A549 treated with AZD9567 at 1 μM for 4 hours (cell line): ENCODE results near the gene LRRC57. TPM values are rescaled to one million over a fixed set of nuclear protein-coding genes. Genes with fewer than 3 reads are reported as not detected.

Experiments
- total RNA-seq: library from RNA; stranded (reverse); fragments of 200-300 nt; extraction: Qiagen RNA extraction; gene quantifications from 5 replicates; pipeline ENCODE4 v1.2.3, GENCODE V29; 2022; ENCODE audit not compliant: insufficient read depth

LRRC57 gene
- total RNA-seq: 12.5 to 15.1 TPM (median 12.9 TPM) in 5 replicates

DNA sequence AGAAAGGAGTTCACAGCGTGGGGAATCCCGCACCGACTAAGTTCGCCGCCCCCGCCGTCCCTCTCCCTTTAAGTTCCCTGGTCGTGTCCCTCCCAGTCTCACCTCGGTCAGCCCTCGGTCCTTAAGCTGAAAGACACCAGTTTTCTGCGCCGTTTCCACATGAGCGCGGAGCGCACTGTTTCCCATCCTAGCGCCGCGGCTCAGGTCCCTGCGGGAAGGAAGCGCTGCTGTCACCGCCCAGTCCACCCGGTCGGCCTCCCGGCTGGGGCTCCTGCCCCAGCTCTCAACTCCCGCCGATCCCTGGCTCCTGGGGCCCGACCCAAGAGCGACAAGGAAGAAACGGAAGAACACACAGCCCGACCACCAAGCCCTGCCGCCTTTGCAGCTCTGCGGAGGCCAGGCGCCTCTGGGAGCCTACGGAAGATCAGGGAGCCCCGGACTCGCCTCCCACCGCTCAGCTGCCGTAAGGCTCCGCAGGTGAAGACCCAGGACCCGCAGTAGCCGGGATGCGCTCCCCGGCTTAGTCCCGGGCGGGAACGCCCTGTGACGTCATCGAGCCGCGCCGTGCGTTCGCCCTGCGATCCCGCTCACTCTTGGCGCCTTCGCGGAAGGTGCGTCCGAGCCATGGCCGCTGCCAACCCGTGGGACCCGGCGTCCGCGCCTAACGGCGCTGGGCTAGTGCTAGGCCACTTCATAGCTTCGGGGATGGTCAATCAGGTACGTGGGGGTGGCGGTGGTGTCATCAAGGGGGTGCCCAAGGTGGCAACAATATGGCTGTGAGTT is at the start of gene LRRC57, which contains the start of gene HAUS2:
Gene LRRC57 (minus strand): TSS at position 545 of the 783 bp plus-strand sequence. CDS start 359 bp downstream, at position 186.
Gene HAUS2 (plus strand): TSS at position 590 of the 783 bp plus-strand sequence. CDS start 35 bp downstream, at position 625.

DNA sequence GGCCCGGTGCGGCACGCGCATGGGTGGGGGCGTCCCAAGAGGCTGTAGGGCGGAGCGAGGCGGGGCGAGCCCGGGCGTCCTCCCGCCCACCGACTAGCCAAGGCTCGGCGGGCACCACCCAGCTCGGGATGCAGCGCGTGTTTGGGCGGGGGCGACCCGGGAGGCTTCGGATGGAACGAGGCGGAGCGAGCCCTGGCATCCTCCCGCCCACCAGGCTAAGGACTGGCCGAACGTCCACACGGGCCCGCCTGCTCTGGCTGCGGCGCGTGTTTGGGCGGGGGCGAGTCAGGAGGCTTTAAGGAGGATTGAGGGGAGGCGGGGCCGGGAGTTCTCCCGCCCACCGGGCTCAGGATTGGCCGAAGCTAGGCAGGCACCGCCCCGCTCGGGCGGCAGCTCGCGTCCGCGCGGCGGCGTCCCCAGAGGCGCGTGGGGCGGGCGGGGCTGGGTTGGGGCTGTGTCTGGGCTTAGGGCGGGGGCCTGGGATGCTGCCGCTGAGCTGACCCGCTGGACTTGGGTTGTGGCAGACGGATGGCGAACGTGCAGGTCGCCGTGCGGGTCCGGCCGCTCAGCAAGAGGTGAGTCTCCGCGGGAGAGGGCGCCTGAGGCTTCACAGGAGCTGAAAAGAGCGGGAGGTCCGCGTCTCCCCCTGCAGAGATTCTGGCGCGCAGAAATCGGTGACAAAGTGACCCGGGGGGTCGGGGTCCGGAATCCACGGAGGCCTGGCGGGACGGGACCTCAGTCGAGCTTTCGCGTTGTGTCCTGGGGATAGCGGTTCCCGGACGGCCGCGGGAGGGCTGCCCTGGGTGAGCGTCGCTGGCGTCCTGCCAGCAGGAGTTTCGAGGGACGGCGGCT is 26.8 kb upstream of the LRRC57 start, which contains the start of gene STARD9:
Gene STARD9 (plus strand): TSS at position 419 of the 852 bp plus-strand sequence. CDS start 110 bp downstream, at position 529.

DNA sequence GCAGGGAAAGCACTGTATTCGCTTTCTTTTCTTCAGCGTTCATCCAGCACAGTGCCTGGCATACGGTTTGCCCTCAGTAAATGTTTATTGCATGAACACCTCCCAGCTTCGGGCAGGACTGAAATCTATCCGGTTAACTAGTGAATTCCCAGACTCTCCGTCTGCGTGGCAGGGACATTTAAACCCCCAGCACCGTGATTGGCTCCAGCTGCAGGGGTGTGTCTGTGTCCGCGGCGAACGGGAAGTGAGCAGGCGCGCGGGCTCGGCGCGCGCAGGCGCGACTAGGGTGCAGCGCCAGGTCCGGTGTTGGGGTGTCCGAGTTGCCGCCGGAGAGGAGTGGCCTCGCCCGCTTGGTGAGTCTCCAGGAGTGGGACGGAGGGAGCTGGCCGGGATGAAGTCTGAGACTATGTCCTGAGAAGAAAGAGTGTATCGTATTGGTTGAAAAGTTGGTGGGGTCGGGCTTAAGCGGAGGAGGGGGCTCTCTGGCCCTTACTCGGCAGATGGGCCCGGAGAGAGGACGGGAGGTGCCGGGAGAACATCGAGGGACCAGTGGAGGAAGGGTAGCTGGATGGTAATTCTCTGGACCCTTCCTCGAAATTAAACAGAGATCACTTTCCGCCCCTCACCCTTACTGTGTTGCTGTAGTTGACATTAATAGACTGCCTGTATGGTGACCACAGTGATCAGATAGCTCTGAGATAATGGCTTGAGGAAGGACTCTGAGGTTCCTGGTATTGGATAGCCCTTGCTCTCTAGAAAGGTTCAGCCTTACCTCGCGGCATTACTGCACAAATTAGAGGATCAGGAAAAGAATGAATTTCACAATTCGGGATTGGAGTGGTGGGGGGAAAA is 53.0 kb downstream of the LRRC57 start, which contains the start of gene SNAP23:
Gene SNAP23 (plus strand): TSS at position 274 of the 852 bp plus-strand sequence. CDS start 16,213 bp downstream, outside the sequence.

DNA sequence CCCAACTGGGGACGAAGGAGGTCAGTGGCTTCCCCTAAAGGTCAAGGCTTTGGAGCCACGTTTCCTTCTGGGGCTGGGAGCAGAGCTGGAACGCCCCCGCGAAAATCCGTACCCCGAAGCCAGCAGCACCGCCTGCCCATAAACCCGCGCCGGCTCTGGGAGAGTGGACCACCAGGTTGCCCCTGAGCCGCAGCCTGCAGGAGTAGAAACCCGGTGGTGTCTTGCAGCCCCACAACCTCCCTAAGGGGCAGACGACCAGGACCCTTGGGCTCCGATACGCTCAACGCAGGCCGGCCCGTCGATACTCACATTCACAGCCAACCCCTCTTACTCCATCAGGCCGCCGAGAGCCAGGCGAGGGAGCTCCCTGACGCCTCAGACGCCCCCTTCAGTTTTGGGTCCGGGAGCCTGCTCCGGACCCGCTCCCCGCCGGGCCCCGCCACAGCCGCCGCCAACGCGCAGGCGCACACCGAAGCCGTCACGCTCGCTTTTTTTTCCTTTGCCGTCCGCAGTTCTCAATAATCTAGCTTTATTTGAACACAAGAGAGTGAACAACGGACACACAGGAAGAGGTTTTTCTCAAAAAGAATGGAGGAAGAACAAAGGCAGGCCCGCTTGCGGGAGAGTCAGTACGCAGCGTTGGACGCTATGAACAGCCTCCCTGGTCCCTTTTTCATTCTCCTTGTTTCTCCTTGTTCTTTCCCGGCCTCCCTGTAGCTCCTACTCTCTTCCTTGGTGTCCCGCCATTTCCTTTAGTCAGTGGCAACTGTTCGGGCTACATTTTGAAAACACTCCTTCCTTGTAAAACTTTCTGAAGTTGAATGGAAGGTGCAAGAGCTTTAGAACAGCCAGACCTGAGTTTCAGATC is 57.7 kb downstream of the LRRC57 start, which contains the start of gene ZNF106:
Gene ZNF106 (minus strand): TSS at position 471 of the 868 bp plus-strand sequence. CDS start 18,852 bp downstream, outside the sequence.

Other genes with a start within 250 kb of the LRRC57 start
- gene CAPN3, start 189.3 kb downstream of the LRRC57 start, total RNA-seq: 0.27 to 0.57 TPM (median 0.38 TPM) in 4 of 5 replicates, not detected in the other
- 8.5 to 11.7 TPM (median 11.5 TPM) in 5 replicates for gene ZNF106, start 57.7 kb downstream of the LRRC57 start, total RNA-seq
- gene SNAP23, start 53.2 kb downstream of the LRRC57 start, total RNA-seq: 15.2 to 43.5 TPM (median 20.1 TPM) in 5 replicates
- gene HAUS2, start within 50 bp of the LRRC57 start, total RNA-seq: 18.5 to 30.3 TPM (median 20.3 TPM) in 5 replicates
- gene STARD9, start 26.8 kb upstream of the LRRC57 start, total RNA-seq: 1.1 to 2.3 TPM (median 1.8 TPM) in 5 replicates
- gene CDAN1, start 188.3 kb upstream of the LRRC57 start, total RNA-seq: 3.7 to 7.9 TPM (median 7.2 TPM) in 5 replicates